ENCODE measurements around the gene NKPD1.
"Not testable (repeated sequence)": the region's sequence is repeated elsewhere in the genome, so short reads cannot be mapped to it uniquely, and the experiment has no call there.

NKPD1 gene

DNA sequence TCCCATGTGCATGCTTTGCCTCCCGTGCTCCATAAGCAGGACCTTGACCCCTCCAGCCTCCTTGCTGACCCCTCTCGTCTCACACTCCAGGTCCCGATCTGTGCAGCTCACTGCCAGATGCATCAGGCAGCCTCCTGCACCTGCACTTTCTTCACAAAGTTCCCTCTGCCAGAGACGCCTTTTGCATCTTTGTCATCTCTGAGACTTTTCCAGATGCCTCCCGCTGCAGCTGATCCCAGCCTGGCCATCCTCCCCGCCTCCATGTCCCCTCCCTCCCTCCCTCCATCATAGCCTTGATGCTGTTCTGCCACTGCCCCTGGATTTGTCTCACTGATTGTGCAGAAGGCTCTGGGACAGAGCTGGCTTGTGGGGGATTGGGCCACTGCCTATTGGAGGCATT, 38.0 kb downstream of the NKPD1 start:
- H3K27ac ChIP-seq = no peak overlapping the region
- H3K4me3 ChIP-seq (ENCODE audit: low read depth, low read length) = no peak overlapping the region
- H2AFZ ChIP-seq = no peak overlapping the region
- TF ChIP-seq, protein P1, sequence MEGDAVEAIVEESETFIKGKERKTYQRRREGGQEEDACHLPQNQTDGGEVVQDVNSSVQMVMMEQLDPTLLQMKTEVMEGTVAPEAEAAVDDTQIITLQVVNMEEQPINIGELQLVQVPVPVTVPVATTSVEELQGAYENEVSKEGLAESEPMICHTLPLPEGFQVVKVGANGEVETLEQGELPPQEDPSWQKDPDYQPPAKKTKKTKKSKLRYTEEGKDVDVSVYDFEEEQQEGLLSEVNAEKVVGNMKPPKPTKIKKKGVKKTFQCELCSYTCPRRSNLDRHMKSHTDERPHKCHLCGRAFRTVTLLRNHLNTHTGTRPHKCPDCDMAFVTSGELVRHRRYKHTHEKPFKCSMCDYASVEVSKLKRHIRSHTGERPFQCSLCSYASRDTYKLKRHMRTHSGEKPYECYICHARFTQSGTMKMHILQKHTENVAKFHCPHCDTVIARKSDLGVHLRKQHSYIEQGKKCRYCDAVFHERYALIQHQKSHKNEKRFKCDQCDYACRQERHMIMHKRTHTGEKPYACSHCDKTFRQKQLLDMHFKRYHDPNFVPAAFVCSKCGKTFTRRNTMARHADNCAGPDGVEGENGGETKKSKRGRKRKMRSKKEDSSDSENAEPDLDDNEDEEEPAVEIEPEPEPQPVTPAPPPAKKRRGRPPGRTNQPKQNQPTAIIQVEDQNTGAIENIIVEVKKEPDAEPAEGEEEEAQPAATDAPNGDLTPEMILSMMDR (IDR thresholded peaks at IDR 0.05) = no peak
- H3K27me3 ChIP-seq (ENCODE audit: control insufficient read depth, insufficient read depth, low read length) = no peaks in the 10 kb centered on the region
- H3K4me1 ChIP-seq = peaks cover 3% of the 10 kb centered on the region
- peaks cover 59% of the 10 kb centered on the region for H3K79me2 ChIP-seq
- H3K36me3 ChIP-seq (ENCODE audit: control insufficient read depth, insufficient read depth, low read length) = no peaks in the 10 kb centered on the region
- H3K9me3 ChIP-seq (ENCODE audit: control insufficient read depth, low read length) = no peaks in the 10 kb centered on the region
- no peak overlapping the region for H3K9ac ChIP-seq
- H3K4me2 ChIP-seq (ENCODE audit: low read length) = no peak overlapping the region

DNA sequence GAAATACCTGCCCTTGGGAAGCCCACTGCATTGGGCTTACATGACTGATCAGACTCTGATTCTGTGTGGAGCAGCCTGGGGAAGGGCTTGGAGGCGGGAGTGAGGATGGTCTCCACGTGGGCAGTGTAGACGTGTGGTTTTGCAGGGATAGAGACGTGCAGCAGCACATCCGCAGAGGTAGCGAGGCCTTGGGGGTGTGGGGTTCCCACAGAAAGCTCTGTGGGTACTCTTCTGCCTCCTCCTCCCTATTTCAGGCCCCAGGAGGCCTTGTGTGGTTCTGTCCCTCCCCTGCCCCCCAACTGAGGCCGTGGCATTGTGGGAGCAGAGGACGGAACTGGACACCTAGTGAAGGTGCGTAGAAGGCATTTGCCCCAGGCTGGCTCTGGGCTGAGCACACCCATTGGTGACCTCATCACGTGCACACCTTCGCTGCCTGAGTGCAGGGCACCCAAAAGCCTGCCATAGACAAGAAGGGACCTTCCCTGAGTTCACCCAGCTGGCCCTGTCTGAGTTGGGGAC, 38.9 kb downstream of the NKPD1 start:
- H3K36me3 ChIP-seq (ENCODE audit: control insufficient read depth, insufficient read depth, low read length) = no peaks in the 10 kb centered on the region
- H2AFZ ChIP-seq = no peak overlapping the region
- TF ChIP-seq, protein P1 (IDR thresholded peaks at IDR 0.05) = no peak
- no peak overlapping the region for H3K27ac ChIP-seq
- H3K9ac ChIP-seq = no peak overlapping the region
- no peak overlapping the region for H3K4me3 ChIP-seq (ENCODE audit: low read depth, low read length)
- peaks cover 3% of the 10 kb centered on the region for H3K4me1 ChIP-seq
- H3K79me2 ChIP-seq = peaks cover 59% of the 10 kb centered on the region
- H3K9me3 ChIP-seq (ENCODE audit: control insufficient read depth, low read length) = no peaks in the 10 kb centered on the region
- H3K4me2 ChIP-seq (ENCODE audit: low read length) = no peak overlapping the region
- no peaks in the 10 kb centered on the region for H3K27me3 ChIP-seq (ENCODE audit: control insufficient read depth, insufficient read depth, low read length)

DNA sequence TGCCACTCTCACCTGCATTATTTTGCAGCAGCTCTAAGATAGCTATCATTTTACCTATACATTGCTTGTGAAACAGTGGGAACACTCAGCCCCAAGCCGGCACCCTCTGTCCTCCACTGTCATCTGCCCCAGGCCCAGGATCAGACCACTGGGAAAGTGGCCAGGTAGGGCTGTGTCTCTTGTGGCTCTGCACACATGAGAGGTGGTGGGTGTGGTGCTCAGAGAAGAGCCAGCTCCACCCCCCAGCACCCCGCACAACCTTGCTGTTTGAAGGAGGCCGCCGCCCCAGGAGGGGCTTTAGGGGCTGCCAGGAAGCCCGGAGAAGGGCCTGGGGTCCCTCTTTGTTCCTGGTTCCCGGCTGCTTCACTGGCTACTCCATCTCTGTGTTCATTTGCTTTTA, 41.2 kb downstream of the NKPD1 start:
- peaks cover 67% of the 10 kb centered on the region for H3K79me2 ChIP-seq

DNA sequence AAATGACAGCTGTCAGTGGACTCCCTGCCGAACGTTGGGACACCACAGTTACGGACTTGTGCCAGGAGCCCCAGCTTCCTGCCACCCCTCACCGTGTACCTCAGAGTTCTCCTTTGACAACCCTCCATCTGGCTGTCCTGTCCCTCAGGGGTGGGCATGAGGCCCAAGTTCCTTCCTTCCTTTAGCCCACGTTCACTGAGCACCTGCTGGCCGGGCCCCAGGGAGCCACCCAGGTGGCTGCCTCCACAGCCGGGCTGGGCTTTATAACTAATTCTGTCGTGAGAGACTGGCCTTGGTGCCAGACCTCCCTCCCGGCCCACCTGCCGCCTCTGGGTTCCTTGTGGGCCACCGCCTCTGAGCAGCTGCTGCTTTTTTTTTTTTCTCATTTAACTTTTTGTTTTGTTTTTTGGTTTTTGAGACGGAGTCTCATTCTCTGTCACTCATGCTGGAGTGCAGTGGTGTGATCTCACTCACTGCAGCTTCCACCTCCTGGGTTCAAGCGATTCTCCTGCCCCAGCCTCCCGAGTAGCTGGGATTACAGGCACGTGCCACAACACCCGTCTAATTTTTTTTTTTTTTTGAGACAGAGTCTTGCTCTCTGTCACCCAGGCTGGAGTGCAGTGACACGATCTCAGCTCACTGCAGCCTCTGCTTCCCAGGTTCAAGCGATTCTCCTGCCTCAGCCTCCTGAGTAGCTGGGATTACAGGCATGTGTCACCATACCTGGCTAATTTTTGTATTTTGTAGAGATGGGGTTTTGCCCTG, 42.0 kb downstream of the NKPD1 start:
- H2AFZ ChIP-seq; H3K4me1 ChIP-seq; H3K9ac ChIP-seq; H3K36me3 ChIP-seq (ENCODE audit: control insufficient read depth, insufficient read depth, low read length); H3K4me3 ChIP-seq (ENCODE audit: low read depth, low read length); H3K27ac ChIP-seq; H3K27me3 ChIP-seq (ENCODE audit: control insufficient read depth, insufficient read depth, low read length); H3K4me2 ChIP-seq (ENCODE audit: low read length); H3K9me3 ChIP-seq (ENCODE audit: control insufficient read depth, low read length): not testable (repeated sequence)
- peaks cover 69% of the 10 kb centered on the region for H3K79me2 ChIP-seq

More for the DNA sequence above, 41.2 kb downstream of the NKPD1 start:
- Histone ChIP-seq H3K36me3 (ENCODE audit: control insufficient read depth, insufficient read depth, low read length) (no peaks in the 10 kb centered on the region), H3K27ac (no peak overlapping the region), H3K4me3 (ENCODE audit: low read depth, low read length) (no peak overlapping the region), H3K9ac (no peak overlapping the region), H2AFZ (no peak overlapping the region), H3K9me3 (ENCODE audit: control insufficient read depth, low read length) (no peaks in the 10 kb centered on the region), H3K4me2 (ENCODE audit: low read length) (no peak overlapping the region), H3K4me1 (no peaks in the 10 kb centered on the region), H3K27me3 (ENCODE audit: control insufficient read depth, insufficient read depth, low read length) (no peaks in the 10 kb centered on the region)
- TF ChIP-seq, protein P1 (IDR thresholded peaks at IDR 0.05) = no peak

DNA sequence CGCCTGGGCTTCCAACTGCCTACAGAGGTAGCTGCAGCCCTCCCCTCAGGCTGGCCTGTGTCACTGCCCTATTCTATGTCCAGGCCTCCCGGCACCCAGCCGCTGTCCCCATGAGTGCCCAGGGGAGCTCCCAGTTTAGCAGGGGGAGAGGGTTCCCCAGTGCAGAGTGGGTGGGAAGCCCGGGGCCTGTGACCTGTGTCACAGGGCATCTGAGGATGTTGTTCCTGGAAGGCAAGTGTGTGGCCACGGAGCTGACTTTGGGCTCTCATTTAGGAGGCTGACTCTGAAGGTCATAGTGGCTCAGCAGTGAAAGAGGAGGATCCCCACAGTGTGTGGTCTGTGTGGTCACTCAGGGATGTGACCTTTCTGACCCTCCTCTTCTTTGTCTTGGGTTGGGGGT, 42.7 kb downstream of the NKPD1 start:
- no peak overlapping the region for H3K27ac ChIP-seq
- H3K4me3 ChIP-seq (ENCODE audit: low read depth, low read length) = no peak overlapping the region
- H2AFZ ChIP-seq = no peak overlapping the region
- TF ChIP-seq, protein P1 (IDR thresholded peaks at IDR 0.05) = no peak
- H3K9me3 ChIP-seq (ENCODE audit: control insufficient read depth, low read length) = no peaks in the 10 kb centered on the region
- no peak overlapping the region for H3K9ac ChIP-seq
- no peak overlapping the region for H3K4me2 ChIP-seq (ENCODE audit: low read length)
- peaks cover 74% of the 10 kb centered on the region for H3K79me2 ChIP-seq
- no peaks in the 10 kb centered on the region for H3K36me3 ChIP-seq (ENCODE audit: control insufficient read depth, insufficient read depth, low read length)
- H3K27me3 ChIP-seq (ENCODE audit: control insufficient read depth, insufficient read depth, low read length) = no peaks in the 10 kb centered on the region
- no peaks in the 10 kb centered on the region for H3K4me1 ChIP-seq

All from parathyroid adenoma (tissue), 2 donors.